GM12873 (cell line): ENCODE results near the gene PER1.

Experiments
- TF ChIP-seq, protein P1 (sequence below): IDR thresholded peaks from 2 replicates; pipeline ENCODE4 v1.5.1; 2012; ENCODE audit warnings: low read depth, mild to moderate bottlenecking, moderate library complexity, low read length, control low read depth; ENCODE audit not compliant: insufficient read depth; ENCODE audit errors: missing control alignments

PER1 gene

DNA sequence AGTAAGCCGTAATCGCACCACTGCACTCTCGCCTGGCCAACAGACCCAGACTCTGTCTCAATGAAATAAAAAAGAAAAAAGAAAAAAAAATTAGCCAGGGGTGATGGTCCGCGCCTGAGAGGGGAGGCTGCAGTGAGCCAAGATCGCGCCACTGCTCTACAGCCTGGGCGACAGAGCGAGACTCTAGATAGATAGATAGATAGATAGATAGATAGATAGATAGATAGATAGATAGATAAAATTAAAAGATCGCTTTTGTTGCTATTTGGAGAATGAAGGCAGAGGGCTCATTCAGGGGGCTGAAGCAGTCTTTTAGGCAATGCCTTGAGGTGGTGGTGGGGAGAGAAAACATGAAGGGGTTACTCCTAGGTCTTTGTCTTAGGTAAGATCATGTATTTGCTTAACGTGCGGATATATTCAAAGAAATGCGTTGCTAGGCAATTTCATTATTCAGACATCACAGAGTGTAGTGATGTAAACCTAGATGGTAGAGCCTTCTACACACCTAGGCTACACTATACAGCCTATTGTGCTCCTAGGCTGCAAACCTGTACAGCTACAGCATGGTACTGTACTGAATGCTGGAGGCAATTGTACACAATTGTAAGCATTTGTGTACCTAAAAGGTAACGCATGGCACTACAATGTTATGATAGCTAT lies 23.9 kb downstream of the PER1 start:
- TF ChIP-seq, protein P1, sequence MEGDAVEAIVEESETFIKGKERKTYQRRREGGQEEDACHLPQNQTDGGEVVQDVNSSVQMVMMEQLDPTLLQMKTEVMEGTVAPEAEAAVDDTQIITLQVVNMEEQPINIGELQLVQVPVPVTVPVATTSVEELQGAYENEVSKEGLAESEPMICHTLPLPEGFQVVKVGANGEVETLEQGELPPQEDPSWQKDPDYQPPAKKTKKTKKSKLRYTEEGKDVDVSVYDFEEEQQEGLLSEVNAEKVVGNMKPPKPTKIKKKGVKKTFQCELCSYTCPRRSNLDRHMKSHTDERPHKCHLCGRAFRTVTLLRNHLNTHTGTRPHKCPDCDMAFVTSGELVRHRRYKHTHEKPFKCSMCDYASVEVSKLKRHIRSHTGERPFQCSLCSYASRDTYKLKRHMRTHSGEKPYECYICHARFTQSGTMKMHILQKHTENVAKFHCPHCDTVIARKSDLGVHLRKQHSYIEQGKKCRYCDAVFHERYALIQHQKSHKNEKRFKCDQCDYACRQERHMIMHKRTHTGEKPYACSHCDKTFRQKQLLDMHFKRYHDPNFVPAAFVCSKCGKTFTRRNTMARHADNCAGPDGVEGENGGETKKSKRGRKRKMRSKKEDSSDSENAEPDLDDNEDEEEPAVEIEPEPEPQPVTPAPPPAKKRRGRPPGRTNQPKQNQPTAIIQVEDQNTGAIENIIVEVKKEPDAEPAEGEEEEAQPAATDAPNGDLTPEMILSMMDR: no peak

DNA sequence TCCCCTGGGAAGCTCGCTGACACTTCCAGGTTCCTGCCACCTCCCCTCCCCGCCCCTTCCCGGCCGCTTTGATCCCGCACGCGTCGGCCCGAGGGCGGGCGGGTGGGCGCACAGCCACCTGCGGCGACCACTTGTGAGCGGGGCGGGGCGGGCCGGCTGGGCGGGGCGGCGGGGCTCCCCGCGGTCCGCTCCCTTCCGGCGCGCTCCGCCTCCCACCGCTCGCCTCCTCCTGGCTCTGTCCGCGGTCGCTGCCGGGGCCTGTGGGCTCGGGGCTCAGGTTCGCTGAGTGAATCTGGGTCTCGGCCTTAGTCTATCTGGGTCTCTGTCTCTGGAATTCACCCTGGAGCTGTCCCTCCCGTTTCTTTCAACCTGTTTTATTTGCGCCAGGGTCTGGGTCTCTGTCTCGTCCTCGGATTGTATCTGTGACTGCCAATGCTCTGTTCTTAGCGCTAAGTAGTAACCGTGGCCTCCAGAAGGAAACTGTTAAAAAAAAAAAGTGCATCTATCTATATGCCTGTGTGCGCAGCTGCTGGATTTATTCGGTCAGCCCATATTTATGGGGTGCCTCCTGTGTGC lies 25.6 kb downstream of the PER1 start:
- TF ChIP-seq, protein P1: no peak

DNA sequence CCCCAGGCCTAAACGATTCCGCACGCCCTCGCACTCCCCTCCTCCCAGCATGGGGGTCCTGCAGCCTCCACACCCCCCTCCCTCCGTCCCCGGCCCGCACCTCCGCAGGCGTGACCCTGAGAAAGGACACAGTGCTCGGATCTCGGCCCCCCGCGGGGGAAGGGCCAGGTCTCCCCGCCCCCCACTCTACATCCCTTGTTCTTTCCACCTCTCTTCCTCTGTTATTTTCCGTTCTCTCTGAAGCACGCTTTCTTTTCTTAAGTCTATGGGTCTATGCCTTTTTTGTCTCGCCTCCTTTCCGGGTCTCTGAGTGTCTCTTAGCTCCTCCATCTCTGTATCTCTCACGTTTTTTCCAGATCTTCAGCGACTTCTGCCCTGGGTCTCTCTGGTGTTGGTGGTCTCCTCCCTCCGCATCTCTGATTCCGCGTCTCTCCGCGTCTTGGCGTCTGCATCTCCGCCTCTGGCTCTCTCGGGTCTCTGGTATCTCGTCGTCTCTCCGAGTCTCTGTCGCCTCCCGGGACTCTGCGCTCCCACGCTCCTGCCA lies 26.2 kb downstream of the PER1 start:
- TF ChIP-seq, protein P1: no peak

DNA sequence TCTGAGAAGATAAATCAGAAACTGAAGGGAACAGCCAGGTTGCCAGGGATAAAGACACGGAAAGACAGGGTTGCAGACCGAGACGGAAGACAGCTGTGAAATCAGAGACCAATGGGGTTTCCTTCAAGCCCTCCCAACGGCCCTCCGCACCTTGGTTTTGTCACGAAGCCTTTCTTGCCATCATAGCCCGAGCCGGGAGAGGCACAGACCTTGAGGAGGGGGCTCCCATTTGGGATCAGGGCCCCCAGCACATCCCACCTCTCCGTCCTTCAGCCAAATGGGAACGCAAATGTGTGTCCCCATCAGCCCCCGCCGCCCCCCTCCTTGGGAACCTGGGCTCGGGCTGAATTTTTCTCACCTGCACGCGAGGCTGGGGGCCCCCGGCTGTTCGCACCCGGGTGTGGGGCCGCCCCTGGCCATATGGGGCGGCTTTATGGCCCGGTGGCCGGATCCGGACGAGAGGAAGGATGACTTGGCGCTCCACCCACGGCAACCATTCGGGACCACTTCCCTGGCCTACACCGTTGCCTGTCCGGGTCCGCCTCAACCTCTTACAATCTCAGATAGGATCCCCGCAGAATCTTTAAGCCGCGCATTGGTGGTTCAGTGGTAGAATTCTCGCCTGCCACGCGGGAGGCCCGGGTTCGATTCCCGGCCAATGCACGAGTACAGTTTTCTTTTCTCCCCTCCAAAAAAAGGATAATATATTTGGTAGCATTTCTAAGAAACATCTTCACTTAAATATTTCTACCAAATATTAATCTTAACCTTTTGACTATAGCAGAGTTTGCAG lies 26.9 kb downstream of the PER1 start:
- TF ChIP-seq, protein P1: no peak

DNA sequence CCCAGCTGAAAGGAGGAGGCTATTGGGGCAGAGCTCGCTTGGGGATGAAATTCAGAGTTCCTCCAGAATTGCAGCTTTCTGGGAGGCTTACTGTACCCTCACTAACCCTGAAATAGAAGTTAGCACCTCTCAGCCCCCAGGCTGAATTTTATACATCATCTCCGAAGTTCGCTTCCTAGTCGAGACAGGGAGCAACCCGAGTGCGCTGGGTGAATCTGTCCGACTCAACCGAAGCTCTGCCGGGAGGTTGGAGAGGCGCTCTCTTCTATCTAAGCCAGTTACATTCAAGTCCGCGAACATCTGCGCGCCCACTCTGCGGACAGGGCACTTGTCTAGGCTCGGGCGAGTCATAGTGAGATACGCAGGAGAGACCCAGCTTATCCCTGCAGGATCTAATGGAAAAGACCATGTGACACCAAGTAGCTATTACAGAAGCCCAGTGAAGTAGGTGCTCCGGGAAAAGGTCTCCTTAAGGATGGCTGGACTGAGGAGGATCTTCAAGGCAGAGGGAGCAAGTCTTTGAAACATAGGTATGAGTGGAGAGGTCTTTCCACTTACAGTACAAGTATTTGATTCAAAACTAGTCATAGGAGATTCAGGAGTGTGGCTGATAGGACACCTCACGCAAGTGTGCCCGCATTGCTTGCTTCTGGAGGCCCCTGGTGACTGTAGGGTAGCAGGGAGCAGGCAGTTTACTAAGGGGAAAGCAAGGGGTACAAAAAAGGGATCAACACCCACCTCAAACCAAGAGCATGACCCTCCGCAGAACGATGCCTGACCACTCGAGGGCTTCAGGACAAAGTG lies 27.7 kb downstream of the PER1 start:
- TF ChIP-seq, protein P1: no peak

DNA sequence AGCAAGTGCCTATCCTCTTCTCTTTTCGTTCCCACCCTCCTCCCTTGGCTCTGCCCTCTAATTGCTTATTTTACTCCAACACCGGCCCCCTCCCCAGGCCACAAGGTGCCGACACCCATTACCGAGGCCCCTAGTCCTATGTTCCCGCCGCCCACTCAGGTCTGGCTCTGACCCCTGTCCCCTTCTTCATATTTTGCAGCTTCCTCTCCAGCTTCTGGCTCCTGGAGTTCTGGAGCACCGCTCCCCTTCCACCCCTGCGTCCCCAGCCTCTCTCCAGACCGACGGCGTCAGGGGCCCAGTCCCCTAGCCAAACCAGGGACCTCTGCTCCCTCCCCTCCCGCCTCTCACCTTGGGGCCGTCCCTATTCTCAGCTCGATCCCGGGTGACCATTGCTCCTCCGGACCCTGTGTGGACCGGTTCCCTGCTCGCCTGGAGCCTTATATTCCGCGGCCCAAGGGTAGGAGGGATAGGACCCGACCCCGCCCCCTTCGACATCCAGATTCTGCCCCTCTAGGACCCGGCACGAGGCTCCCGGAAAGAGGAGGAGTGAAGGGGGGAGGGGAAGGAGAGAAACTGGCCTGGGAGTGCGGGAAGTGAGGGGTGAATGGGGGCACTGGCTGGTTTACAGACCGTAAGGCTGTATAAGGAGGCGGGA lies 28.4 kb downstream of the PER1 start, which contains the start of gene HES7:
Gene HES7, minus strand, starts transcription at position 412 of the 655 bp plus-strand sequence. Its CDS starts 22 bp downstream, at position 390.
- TF ChIP-seq, protein P1: no peak
